CD4-positive, alpha-beta T cell treated with Interleukin-17A for 4 hours (primary cell): Measurements from ENCODE around the gene FAM174C.
"Not testable (repeated sequence)": the region's sequence is repeated elsewhere in the genome, so short reads cannot be mapped to it uniquely, and the experiment has no call there.

Experiments
- DNase-seq: peaks from one replicate; pipeline ENCODE4 v3.0.0-alpha.2; 2020; ENCODE audit warnings: mixed read lengths

Gene FAM174C

DNA sequence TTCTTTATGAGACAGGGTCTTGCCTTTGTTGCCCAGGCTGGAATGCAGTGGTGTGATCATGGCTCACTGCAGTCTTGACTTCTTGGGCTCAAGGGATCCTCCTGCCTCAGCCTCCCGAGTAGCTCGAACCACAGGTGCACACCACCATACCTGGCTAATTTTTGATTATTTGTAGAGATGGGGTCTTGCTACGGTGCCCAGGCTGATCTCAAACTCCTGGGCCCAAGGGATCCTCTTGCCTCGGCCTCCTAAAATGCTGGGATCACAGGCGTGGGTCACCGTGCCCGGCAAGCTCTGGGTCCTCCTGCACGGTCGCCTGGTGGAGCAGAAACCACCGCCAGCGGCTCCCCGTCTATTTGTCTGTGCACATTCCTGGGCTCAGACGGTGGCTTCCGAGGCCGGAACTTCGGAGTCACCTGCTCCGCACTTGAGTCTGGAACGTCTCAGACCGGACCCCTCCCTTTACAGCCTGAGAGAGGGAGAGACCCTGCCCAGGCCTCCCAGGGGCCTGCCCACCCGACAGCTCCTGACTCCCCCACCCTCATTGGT lies 32.5 kb downstream of the FAM174C start:
- no peak for DNase-seq

DNA sequence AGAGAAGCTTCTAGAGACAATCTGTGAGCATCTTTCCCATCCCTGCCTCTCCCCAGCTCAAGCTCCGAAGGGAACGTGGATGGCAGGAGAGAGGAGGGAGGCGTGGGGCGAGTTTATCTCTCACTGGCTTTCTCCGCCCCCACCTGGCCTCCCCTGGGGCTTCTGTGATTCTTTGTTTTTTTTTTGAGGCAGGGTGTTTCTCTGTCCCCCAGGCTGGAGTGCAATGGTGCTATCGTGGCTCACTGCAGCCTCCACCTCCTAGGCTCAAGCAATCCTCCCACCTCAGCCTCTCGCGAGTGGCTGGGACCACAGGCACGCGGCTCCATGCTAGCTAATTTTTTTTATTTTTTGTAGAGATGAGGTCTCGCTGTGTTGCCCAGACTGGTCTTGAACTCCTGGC lies 33.4 kb downstream of the FAM174C start:
- DNase-seq: no peak

DNA sequence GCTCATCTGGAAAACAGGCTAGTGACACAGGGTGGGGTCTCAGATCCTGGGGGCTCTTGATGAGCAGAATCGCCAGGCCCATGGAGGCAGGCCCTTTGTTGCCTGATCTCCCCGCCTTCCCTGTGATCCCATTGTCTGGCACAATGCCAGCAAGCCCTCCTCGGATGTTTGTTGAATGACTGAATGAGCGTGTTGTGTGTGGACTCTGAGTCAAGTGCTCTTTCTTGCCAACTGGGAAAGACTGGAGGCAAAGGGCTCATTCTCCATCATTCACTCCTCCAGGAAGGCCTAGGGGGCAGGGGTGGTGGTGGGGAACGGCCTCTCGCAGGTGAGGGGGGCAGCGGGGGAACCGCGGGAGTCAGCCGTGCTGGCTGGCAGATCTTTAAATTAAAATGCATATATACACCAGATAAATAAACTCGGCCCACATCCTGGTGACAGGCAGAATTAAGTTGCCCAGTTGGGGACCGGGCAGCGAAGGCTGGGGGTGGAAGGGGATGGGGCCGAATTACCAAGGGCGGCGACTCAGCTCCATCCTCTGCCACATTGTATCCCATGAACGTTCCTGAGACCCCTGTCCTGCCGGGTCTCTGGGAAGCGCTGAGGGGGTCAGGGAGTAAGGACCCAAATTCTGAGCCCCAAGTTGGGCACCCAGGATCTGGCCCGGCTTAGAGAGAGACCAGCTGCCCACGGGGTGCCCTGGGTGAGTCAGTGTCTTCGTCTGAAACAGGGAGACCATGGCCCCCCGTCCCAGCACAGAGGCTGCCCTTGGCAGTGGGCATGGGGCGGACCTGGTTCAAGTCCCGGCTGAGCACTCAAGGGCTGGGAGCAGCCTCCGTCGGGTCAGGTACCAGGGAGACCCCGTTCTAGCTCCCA lies 34.9 kb downstream of the FAM174C start:
- DNase-seq: no peak

DNA sequence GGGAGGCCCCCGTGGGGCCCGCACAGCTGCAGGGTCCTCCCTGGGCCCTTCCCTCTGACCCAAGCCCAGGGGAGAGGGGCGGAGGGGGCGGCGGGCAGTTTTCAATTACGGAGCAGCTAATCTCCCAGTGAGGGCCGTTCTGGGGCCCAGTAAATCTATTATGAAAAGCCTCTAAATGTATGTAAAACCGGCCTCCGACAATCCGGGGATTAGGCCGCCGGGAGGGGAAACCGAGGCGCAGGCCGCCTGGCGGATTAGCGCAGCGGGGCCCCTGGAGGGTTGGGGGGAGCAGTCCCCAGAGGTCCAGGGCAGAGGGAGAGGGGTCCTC lies 35.5 kb downstream of the FAM174C start:
- DNase-seq: no peak

DNA sequence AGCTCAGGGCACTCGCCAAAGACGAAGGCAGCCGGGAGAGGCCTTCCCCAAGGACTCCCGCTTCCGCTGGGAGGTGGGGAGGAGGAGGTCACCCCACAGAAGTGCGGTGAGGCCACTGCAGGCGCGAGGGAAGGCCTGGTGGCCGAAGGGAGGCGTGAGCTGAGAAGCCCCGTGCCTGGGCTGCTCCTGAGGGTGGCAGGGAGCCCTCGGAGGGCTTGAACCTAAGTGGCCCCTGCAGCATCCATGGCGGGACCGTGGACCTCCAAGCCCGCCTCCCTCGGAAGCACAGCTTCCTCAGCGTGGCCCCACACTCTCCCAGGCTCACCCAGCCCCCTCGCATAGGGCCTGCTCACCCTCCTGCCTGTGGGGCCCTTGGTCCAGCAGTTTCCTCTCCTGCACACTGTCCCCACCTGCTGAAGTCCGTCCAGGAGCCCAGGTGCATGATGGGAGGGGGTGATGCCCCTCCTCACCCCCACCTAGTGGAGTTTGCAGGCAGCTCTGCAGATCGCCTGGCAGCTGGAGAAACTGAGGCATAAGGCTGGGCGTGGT lies 36.3 kb downstream of the FAM174C start:
- no peak for DNase-seq

DNA sequence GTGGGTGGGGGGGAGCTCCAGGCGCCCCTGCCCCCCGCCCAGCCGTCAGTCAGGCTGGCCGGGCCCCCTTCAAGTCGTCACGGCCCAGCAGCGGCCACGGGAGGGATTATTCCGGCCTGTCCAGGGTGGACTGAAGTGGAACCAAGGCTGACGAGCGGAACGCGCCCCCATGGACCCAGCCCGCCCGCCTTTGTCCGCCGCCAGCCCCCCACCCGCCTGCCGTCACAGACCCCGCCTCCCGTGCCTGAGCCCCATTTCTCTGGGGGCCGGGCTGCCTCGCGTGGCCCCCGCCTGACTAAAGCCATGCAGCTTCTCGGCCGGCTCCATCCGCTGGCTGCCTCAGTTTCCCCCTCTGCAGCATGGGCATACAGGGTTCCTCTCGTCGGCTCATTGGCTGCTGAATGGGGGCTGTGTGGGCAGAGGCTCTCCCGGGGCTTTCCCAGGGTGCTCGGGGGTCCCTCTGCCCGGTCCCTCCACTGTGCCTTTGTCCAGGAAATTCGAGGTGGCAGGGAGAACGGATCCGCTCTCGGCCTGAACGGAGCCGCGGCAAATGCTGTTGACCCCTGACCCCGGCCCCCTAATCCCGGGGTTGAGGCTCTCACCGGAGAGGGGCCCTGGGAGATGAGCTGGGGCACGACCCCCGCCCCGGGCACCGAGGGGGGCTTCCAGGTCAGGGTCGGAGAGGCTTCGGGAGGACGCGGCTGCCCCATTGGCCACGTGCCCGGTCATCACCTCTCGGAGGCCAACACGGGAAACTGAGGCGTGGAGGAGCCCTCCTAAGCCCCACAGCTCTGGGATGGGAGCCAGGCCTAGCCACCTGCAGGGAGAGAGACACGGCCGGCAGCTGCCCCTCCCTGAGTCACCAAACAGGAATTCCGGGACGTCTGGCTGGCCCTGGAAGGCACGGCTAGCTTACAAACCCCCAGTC lies 37.7 kb downstream of the FAM174C start:
- DNase-seq: no peak

DNA sequence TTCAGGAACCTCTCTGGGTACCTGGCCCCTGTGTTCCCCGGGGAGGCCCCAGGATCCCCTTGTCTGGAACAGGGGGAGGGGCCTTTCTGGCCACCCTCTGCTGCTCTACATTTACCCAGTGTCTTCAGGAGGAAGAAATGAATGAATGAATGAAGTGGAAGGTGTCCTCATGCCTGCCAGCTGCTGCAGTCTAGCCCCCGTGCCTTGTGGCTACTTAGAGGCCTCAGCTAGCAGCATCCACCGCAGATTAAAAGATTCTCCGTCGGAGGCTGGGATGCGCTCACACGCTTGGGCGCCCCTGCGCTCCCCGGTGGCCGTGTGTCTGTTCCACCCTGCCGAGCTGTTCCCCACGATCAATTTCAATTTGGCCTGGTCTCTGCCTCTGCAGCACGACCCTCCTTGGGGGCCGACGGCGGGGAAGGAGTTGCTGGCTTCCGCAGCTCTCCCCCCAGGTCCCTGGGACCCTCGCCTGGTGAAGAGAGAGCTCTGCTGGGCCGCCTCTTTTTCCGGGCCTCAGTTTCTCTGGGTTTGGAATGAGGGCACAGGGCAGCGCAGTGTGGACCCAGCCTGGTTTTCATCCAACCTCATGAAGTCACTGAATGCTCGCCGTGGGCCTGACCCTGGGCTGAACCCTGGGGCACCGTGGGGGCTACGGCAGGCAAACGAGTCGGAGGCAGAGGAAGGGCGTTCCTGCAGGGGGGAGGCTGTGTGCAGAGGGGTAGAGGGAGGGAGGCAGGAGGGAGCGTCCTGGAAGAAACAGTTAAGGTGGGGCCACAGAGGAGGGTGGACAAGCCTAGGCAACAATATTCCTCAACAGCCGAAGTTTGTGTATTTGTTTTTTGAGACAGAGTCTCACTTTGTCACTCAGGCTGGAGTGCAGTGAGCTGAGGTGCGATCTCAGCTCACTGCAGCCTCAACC lies 38.6 kb downstream of the FAM174C start:
- no peak for DNase-seq

DNA sequence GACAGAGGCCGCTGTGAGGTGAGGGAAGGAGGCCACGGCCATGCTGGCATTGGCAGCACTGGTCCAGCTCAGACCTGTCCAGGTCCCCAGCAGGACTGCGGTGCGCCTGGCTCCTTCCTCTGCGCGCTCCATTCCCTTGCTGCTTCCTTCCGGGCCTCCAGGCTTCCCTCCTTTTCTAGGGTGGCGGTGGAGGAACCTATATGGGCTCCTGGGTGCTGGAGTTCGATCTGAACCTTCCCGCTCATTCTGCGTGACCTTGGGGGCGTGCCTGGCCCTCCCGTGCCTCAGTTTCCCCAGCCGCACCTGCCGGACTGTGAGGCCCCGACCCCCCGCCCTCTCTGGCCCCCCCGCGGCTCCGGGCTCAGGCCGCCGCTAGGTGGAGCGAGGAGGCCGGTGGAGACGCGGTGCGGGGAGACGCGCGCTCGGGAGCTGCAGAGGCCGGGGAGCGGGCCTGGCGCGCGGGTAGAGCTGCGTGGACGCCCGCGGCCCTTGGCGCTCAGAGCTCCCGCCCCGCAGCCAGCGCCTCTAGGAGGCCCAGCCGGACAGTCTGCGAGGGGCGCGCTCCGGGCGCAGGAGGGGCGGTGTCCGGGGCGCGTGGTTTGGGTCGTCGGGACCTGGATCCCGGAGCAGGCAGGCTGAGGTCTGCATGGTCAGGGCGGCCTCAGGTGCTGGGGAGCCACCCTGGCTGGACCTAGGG lies 40.3 kb downstream of the FAM174C start:
- peak; percentile 54 for DNase-seq

DNA sequence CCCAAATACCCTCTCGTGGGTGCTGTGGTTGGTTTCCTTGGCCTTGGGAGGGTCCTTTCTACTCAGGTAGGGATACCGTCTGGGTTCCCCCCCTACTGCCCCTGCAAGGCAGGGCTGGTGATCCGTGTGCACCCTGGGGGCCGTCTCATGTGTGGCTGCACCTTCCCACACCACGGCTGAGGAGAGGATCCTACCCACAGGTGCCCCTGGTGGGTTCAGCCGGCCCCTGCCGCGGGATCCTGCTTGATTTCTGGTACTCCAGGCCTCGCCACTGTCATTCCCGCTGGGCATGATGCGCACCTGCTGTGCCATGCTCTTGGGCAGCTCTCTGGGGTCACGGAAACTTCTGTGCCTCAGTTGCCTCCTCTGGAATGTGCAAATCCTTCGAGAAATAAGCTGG lies 41.1 kb downstream of the FAM174C start:
- no peak for DNase-seq

DNA sequence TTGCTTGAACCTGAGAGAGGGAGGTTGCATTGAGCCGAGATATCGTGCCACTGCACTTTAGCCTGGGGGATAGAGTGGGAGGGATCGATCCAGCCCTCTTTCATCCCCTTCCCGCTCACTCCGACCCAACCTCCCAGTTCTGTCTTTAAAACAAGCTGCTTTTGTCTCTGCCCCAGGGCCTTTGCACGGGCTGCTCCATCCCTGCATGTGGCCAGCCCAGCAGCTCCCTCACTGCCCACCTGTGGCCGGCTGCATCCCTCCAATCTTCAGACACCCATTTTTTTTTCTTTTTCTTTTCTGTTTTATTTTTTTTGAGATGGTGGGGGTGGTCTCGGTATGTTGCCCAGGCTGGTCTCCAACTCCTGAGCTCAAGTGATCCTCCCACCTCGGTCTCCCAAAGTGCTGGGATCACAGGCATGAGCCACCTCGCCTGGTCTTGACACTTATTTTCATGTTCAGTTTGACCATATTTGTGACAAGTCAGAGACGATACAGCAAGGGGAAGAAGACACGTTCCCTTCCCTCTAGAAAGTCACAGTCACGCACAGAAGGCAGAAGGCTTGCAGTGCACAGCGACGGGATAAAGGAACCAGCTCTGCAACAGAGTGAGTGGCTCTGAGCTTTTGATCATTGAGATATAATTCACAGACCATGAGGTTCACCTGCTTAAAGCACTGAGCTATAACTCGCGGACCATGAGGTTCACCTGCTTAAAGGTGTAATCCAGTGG lies 42.1 kb downstream of the FAM174C start:
- DNase-seq: no peak

DNA sequence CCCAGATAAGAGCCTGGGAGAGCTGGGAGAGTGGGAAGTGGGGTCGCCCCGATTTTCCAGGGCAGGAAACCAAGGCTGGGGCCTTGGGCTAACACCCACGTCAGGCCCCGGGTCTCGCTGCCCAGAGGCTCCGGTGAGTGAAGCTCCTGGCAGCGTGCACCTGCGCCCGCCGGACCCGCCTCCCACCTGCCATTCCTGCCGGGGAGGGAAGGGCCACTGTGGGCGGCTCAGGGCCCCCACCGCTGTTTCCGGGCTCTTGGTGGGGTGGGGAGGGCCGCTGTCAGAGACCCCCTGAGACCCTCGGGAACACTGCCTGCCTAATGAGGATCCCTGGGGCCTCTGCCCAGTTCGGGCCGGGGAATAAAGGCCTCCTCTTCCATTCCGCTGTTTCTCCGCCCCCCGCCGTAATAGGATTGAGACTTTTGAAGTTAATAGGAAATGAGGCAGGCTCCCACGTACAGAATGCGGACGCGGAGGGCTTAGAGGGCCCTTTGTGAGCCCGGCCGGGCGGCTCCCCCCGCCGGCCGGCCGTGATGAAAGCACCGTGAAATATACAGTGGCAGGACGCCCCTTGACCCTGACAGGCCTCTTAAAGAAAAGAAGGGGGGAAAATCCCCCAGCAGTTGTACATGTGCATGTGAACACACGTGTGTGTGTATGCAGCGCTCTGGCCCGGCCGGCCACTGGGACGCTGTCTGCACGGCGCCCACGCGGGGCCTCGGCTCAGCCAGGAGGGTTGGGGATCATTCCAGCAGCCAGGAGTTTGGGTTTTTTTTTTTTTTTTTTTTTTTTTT lies 43.5 kb downstream of the FAM174C start:
- DNase-seq: no peak

DNA sequence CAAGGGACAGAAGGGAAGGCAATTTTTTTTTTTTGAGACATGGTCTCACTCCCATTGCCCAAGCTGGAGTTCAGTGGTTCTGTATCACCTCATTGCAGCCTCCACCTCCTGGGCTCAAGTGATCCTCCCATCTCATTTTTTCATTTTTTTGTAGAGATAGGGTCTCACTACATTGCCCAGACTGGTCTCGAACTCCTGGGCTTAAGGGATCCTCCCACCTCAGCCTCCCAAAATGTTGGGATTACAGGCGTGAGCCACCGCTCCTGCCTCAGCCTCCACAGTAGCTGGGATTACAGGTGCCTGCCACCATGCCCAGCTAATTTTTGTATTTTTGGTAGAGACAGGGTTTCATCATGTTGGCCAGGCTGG lies 44.9 kb downstream of the FAM174C start:
- not testable (repeated sequence) for DNase-seq

DNA sequence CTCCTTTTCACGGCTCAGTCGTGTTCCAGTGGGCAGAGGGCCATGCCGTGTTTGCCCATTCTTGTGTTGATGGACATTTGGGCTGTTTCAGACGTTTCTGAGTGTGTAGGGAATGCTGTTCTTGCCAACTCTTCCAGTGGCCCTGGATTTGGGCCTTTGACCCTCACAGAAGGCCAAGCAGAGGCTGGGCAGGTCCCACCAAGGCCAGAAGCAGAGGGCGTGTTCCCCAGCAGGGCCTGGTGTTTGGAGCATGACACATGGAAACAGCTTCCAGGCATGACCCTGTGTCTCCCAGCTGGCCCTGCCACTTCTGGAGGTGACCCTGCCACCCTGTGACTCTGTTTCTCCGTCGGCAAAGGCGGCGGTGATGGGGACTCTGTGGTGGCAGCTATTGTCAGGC lies 46.2 kb downstream of the FAM174C start:
- no peak for DNase-seq

DNA sequence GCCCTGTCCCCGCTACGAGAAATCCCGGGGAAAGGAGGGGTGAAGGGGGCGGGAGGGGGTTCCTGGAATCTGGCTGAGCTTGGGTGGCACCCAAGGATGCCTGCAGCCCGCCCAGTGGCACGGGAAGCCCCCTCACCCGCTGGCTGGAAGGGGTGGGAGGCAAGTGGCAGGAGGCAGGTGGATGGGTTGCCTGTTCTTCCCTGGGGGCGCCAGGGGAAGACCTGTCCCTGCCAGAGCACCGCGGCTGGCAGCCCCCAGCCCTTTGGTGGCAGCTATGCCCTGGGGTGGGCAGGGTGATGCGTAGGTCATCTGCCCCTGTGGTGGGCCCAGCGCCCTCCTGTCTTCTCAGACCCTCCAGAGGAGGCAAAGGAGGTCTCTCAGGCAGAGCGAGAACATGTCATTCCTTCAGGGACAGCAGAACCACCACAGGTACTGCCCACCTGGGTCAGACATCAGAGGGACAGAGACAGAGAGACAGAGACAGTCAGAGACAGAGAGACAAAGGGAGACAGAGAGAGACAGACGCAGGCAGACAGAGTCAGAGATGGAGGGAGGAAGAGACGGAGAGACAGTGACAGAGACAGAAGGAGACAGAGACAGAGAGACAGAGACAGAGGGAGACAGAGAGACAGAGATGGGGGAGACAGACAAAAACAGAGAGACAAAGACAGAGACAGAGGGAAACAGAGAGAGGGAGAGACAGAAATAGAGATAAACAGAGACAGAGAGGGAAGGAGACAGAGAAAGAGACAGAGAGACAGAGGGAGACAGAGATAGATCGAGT lies 47.1 kb downstream of the FAM174C start:
- no peak for DNase-seq

DNA sequence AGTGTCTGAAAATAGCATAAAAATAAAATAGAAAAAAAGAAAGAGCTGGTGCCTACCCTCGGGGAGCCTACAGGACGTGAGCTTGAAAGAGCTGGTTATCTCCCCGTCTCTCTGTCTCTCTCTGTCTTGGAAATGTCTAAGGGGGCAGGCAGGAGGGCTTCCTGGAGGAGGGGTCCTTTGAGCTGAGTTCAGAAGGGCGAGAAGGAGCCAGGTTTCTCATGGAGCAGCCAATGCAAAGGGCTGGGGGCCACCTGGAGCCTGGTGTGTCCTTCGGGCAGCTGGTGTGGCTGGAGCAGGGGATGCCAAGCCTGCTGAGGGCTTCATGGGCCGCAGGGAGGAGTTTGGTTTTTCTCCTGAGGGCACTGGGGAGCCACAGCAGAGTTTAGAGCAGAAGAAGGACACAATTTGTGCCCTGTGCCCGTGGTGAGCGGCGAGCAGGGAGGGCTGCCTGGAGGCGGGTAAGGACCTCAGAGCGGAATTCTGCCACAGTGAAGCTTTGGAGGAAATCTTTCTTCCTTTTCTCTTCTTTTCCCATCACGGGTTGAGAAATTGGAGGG lies 49.0 kb downstream of the FAM174C start:
- DNase-seq: no peak

DNA sequence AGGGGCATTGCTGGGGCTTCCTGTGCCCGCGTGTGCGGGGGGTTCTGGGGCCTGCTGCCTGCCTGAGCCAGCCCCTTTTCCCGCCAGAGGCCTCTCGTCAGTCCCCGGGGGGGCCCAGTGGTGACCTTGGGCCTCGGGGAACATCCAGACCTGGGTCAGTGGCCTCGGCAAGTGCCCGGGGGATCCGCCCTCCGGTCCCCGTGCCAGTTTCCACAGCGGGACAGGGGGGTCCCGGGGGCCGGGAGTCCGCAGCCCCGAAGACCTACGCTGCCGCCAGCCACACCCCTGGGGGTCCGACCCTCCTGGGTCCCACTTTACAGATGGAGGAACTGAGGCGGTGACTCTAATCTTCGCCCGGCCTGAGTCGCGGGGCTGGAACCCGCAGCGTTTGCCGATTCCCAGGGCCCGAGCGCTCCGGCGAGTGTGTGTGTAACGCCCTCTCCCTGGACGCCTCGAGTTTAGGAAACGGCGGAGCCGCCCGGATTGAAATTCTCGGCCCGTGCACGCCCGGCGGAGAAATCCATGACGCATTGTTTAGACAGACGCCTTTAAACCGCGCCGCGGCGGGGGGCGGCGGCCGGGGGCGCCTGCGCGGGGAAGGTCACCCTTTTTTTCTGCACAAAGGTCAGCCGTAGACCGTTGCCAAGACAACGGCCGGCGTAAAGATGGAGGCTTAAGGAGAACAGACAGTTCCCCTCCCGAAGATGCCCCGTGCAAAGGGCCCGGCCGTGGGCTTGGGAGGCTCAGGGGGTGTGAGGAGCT lies 49.7 kb downstream of the FAM174C start:
- DNase-seq: peak; percentile 44

DNA sequence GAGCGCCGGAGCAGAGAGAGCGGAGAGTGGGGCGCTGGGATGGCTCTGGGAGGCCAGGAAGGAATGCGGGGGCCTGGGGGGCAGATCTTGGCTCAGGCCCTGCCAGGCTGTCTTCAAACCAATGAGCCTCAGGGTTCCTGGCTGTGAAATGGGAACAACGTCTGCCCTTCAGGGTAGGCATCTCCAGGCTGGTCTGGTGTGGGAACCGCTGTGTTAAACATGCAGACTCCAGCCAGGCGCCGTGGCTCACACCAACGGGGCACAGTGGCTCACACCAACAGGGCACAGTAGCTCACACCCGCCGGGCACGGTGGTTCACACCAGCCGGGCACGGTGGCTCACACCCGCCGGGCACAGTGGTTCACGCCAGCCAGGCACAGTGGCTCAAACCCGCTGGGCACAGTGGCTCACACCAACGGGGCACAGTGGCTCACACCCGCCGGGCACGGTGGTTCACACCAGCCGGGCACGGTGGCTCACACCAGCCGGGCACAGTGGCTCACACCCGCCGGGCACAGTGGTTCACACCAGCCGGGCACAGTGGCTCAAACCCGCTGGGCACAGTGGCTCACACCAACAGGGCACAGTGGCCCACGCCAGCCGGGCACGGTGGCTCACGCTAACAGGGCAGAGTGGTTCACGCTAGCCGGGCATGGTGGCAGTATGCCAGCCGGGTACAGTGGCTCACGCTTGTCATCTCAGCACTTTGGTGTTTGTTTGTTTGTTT lies 50.4 kb downstream of the FAM174C start:
- DNase-seq: no peak
